Mucosa of rectum (tissue), 2 donors: ENCODE results near the gene PPHLN1.

ENCODE experiments used
- H3K27ac ChIP-seq, 2 donors: one replicate each; pipeline ENCODE4 v1.7.0; 2013; ENCODE audit warnings: inconsistent platforms in 2 of 2, low read depth in 2 of 2, low read length in 2 of 2
- H3K27me3 ChIP-seq, 2 donors: one replicate each; pipeline ENCODE4 v1.7.0; 2013; ENCODE audit warnings: low read length in 2 of 2; ENCODE audit not compliant: control insufficient read depth in 2 of 2, insufficient read depth in 2 of 2
- H3K36me3 ChIP-seq, 2 donors: one replicate each; pipeline ENCODE4 v1.7.0; 2013; ENCODE audit warnings: low read length in 2 of 2; ENCODE audit not compliant: control insufficient read depth in 2 of 2, insufficient read depth in 2 of 2
- H3K4me1 ChIP-seq, 2 donors: one replicate each; pipeline ENCODE4 v1.7.0; 2013; ENCODE audit warnings: low read length in 2 of 2, mild to moderate bottlenecking in 1 of 2; ENCODE audit not compliant: control insufficient read depth in 2 of 2, insufficient read depth in 2 of 2
- H3K4me3 ChIP-seq, 2 donors: one replicate each; pipeline ENCODE4 v1.7.0; 2013; ENCODE audit warnings: low read length in 2 of 2
- H3K9ac ChIP-seq, 2 donors: one replicate each; pipeline ENCODE4 v1.7.0; 2013; ENCODE audit warnings: low read length in 2 of 2, low read depth in 1 of 2, mild to moderate bottlenecking in 1 of 2
- H3K9me3 ChIP-seq, 2 donors: one replicate each; pipeline ENCODE4 v1.7.0; 2013; ENCODE audit warnings: low read length in 2 of 2; ENCODE audit not compliant: control insufficient read depth in 2 of 2
- donor health status: healthy.
- donor health status: Normal muscosa, but diverticular disease.

The PPHLN1 gene

DNA sequence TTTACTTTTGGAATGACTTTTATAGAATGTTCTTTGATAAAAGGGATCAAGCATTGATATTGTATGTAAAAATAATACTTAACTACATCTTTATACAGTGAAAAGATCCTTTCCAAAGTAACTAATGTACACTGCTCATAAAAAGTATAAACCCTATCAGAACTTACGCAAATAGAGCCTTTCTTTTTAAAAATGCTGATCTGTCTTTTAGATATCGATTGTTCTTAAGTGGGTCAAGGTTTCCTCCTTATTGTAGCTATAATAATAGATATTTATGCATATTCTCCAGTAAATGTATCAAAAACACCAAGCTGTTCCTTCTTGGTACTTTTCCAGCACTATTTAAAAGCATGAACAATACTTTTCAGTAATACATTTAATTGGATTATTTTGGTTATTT is 68.5 kb downstream of the PPHLN1 start:
- H3K4me3 ChIP-seq: no peak overlapping the region
- H3K9me3 ChIP-seq: no peaks in the 10 kb centered on the region
- no peaks in the 10 kb centered on the region for H3K27me3 ChIP-seq
- H3K27ac ChIP-seq: no peak overlapping the region
- H3K9ac ChIP-seq: no peak overlapping the region
- peaks cover 7 to 20% of the 10 kb centered on the region in 2 donors for H3K36me3 ChIP-seq
- H3K4me1 ChIP-seq: no peaks in the 10 kb centered on the region

DNA sequence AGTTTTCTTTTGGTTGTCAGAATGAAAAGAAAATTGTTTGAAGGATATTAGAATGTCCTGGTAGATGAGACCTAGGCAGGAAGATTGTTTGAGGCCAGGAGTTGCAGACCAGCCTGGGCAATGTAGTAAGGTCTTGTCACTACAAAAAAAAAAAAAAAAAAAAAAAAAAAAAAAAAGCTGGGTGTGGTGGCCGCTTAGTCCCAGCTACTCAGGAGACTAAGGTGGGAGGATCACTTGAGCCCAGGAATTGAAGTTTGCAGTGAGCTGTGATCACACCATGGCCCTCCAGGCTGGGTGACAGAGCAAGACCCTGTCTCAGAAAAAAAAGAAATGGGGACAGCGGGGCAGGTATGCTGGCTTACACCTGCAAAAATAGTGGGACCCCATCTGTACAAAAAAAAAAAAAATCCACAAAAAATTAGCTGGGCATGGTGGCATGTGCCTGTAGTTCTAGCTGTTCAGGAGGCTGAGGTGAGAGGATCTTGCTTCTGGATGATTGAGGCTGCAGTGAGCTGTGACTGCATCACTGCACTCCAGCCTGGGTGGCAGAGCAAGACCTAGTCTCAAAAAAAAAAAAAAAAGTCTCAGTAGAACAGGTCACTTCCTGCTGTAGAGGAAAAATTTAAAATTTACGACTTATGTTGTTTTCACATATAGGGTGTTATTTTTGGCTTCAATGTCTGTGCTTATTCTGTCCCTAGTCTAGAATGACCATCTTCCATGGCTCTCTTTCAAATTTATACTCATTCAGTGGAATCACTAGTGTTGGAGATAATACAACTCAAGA is 70.7 kb downstream of the PPHLN1 start:
- H3K9ac ChIP-seq: no peak overlapping the region
- no peak overlapping the region for H3K27ac ChIP-seq
- H3K36me3 ChIP-seq: peaks cover 14 to 22% of the 10 kb centered on the region in 2 donors
- no peaks in the 10 kb centered on the region for H3K27me3 ChIP-seq
- H3K9me3 ChIP-seq: no peaks in the 10 kb centered on the region
- H3K4me3 ChIP-seq: no peak overlapping the region
- H3K4me1 ChIP-seq: no peaks in the 10 kb centered on the region

DNA sequence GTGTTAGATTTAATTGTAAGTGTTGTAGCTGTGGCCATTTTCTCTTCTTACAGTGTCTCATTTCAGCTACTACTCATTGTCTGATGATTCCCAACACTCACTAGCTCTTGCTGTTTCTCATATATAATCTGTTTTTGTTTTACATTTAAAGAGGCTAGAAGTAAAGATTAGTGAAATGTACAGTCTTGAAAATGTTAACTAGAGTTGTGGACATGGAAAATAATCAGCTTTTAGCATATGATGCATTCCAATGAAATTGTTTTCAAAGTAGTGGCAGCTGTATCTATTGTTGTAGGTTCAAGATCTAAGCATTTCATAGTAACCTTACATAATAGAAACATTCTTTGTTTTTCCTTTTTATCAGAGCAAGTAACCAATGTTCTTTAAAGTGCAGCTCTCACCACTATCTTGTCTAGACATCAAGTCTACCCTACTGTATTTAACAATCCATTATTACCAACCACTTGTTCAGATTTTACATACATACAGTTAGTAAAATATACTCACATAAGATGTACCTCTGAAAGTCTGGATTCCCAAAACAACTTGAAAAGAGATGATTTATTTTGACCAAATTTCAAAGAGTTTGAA is 76.9 kb downstream of the PPHLN1 start:
- Histone ChIP-seq H3K4me1 (no peaks in the 10 kb centered on the region), H3K27ac (no peak overlapping the region), H3K36me3 (peaks cover 14 to 18% of the 10 kb centered on the region in 2 donors), H3K9me3 (no peaks in the 10 kb centered on the region), H3K4me3 (no peak overlapping the region), H3K9ac (no peak overlapping the region), H3K27me3 (no peaks in the 10 kb centered on the region)

DNA sequence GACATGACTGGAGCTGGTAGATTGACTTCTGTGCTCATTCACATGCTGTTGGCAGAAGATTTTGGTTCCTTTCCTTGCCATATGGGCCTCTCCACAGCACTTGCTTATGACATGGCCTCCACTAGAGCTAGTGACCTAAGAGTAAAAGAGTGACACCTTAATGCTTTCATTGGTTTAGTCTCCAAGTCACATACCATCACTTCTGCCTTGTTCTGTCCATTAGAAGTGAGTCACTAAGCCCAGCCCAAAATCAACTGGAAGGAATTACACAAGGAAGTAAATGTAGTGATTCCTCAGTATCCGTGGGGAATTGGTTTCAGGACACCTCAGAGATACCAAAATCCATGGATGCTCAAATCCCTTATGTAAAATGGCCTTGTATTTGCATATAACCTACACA is 81.3 kb downstream of the PPHLN1 start:
- H3K9ac ChIP-seq: no peak overlapping the region

DNA sequence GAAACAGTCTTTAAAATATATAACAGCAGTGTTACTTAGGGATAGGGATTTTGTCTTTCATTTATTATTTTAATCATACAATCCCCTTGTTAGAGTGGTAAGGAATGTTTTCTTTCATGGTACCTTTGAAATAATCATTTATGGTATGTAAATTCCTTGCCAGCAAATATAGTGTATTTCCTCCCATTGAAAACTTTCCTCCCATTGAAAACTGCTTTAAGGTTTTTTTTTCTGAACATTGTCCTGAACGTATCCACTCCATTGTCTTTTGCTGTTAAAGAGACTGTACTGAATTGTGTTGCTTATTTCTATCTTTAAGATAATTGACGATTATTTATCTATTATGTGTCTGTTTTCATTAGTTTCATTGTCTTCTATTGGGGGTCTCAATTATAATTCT is 83.5 kb downstream of the PPHLN1 start:
- Histone ChIP-seq H3K27ac (no peak overlapping the region), H3K4me1 (no peaks in the 10 kb centered on the region), H3K27me3 (no peaks in the 10 kb centered on the region), H3K36me3 (peaks cover 3 to 4% of the 10 kb centered on the region in 2 donors), H3K9me3 (no peaks in the 10 kb centered on the region), H3K9ac (no peak overlapping the region), H3K4me3 (no peak overlapping the region)

More for the DNA sequence above, 81.3 kb downstream of the PPHLN1 start:
- peaks cover 4 to 7% of the 10 kb centered on the region in 2 donors for H3K36me3 ChIP-seq
- no peaks in the 10 kb centered on the region for H3K27me3 ChIP-seq
- H3K27ac ChIP-seq: no peak overlapping the region
- no peaks in the 10 kb centered on the region for H3K4me1 ChIP-seq
- H3K4me3 ChIP-seq: no peak overlapping the region
- no peaks in the 10 kb centered on the region for H3K9me3 ChIP-seq

DNA sequence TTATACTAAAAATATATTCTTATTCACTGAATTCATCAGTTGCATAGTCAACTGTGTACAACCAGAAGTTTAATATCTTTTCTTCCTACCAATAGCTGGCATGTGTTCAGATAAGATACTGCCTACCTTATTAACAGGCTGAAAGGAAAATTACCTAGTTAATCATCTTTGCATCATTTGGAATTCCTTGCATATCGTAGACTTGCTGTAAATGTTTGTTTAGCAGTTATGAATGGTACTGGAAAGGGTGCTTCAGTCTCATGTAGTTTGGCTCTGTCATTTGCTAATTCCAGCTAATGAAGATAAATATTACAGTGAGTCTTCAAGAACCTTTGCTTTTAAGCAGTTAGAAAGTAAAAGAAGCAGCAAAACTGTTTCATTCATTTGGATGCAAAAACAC is 84.4 kb downstream of the PPHLN1 start:
- Histone ChIP-seq H3K27me3 (no peaks in the 10 kb centered on the region), H3K4me3 (no peak overlapping the region), H3K9me3 (no peaks in the 10 kb centered on the region), H3K27ac (no peak overlapping the region), H3K4me1 (no peaks in the 10 kb centered on the region), H3K36me3 (peaks cover 3 to 4% of the 10 kb centered on the region in 2 donors), H3K9ac (no peak overlapping the region)

DNA sequence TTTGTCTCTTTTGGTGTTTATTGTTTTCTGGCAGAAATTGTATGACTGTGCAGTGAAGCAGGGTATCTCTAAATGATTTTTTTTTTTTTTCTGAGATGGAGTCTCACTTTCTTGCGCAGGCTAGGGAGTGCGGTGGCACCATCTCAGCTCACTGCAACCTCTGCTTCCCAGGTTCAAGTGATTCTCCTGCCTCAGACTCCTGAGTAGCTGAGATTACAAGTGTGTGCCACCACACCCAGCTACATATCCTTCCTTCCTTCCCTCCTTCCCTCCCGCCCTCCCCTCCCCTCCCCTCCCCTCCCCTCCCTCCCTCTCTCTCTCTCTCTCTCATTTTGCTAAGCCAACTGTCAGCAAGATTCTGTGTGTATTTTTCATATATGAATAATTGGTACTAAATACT is 94.4 kb downstream of the PPHLN1 start:
- Histone ChIP-seq H3K36me3 (no peaks in the 10 kb centered on the region), H3K9me3 (no peaks in the 10 kb centered on the region), H3K4me3 (no peak overlapping the region), H3K9ac (no peak overlapping the region), H3K4me1 (no peaks in the 10 kb centered on the region), H3K27me3 (no peaks in the 10 kb centered on the region), H3K27ac (no peak overlapping the region)

DNA sequence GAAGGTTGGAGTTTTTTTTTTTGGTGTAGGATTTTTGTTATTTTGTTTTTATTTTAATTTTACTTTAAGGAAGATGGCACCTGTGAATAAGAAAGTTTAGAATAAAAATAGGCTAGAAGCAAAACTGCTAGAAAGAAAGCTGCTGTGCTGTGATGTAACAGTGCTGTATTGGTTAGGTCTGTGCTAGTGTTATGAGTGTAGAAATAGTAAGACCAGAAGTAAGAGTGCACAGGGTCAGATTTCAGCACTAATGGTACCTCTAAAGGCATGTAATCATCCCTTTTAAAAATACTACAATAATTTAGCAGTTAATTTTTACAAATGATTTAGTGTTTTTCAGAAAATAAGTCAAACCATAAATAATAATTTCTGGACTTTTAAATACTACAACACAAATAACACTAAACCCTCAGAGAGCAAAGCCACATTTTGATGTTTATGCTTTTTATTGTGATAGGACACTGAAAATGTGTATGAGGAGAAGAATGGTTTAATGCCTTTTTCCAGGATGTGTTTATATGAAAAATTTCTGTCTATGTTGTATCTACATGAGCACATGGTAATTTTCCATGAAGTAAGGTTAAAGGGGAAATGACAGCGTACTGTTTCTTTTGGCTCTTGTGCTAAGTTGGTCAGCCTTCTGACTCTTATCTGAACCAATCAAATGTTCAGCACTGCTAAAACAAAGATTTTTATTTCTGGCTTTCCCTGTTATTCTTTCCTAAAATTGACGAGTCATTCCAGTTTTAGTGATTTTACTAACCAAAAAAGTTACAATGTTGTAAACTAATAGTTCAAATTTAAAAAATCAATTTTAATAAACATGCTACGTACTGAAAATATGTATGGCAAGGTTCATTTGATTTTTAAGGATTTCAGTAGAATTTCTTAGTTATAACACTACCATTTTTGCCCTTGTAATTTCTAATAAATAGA is 96.1 kb downstream of the PPHLN1 start:
- no peaks in the 10 kb centered on the region for H3K4me1 ChIP-seq
- H3K4me3 ChIP-seq: no peak overlapping the region
- no peaks in the 10 kb centered on the region for H3K9me3 ChIP-seq
- H3K27ac ChIP-seq: no peak overlapping the region
- H3K36me3 ChIP-seq: no peaks in the 10 kb centered on the region
- H3K27me3 ChIP-seq: no peaks in the 10 kb centered on the region
- H3K9ac ChIP-seq: no peak overlapping the region

DNA sequence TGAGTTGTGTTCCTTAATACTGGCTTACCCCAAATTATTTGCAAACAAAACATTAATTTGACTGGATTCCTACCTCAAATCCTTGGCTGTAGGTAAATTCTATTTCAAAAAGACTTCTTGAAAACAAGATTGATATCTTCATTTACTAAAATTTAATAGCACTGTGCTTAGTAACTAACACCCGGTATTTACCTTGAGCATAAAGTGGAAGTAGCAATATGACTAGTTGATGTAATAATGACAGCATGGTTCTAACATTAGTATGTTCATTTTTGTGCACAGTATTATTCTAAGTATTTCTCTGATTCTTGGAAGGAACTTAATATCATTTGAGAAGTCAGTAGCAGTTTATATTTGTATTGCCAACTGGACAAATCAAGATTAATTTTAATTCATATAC is 96.8 kb downstream of the PPHLN1 start:
- Histone ChIP-seq H3K9ac (no peak overlapping the region), H3K4me1 (no peaks in the 10 kb centered on the region), H3K4me3 (no peak overlapping the region), H3K27me3 (no peaks in the 10 kb centered on the region), H3K9me3 (no peaks in the 10 kb centered on the region), H3K27ac (no peak overlapping the region), H3K36me3 (no peaks in the 10 kb centered on the region)

DNA sequence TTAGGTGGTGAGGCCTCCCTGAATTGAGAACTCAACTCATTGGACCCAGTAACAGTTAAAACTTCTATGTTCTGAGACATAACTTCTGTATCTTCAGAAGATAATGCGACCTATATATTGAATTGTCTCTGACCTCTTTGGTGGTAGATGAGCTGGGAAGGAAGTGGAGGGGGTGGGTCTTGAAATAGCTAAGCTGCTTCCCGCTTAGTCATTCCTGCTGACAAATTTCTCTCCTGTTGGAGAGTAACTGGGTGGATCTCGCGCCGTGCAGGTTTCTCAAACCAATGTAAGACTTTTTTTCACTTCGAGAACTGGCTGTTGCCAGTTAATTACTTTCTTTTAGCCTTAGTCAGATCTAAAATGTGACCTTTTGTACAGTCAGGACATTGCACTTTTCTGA is 100.8 kb downstream of the PPHLN1 start:
- no peak overlapping the region for H3K4me3 ChIP-seq
- no peaks in the 10 kb centered on the region for H3K9me3 ChIP-seq
- H3K9ac ChIP-seq: no peak overlapping the region
- H3K27ac ChIP-seq: no peak overlapping the region
- H3K27me3 ChIP-seq: no peaks in the 10 kb centered on the region
- no peaks in the 10 kb centered on the region for H3K4me1 ChIP-seq
- H3K36me3 ChIP-seq: no peaks in the 10 kb centered on the region
